GM06990 (cell line): Measurements from ENCODE around the gene ARL15.

Experiments used
- DNase-seq: peaks from one replicate; pipeline ENCODE4 v3.0.0-alpha.2; 2011; ENCODE audit not compliant: insufficient read length; ENCODE audit errors: extremely low read depth
- H3K27me3 ChIP-seq: replicated peaks from 2 replicates; pipeline ENCODE4 v1.6.0; 2011; ENCODE audit warnings: low read length; ENCODE audit not compliant: control insufficient read depth, insufficient read depth
- H3K36me3 ChIP-seq: 2 replicates; pipeline ENCODE4 v1.5.1; 2011; ENCODE audit warnings: low read length; ENCODE audit not compliant: control insufficient read depth, insufficient read depth
- H3K4me3 ChIP-seq: replicated peaks from 2 replicates; pipeline ENCODE4 v1.5.1; 2011; ENCODE audit warnings: low read depth, mild to moderate bottlenecking, control low read depth, low read length
- CTCF ChIP-seq: IDR thresholded peaks from 2 replicates; pipeline ENCODE4 v1.5.1; 2011; ENCODE audit warnings: low read length, control low read depth, mild to moderate bottlenecking, inconsistent platforms; ENCODE audit not compliant: insufficient read depth, poor library complexity, severe bottlenecking

Gene ARL15

GRCh38 chr5:54091307-54092130 is 218.9 kb downstream of the ARL15 start:
- DNase-seq, result no peak
- no peak for TF ChIP-seq CTCF
- Histone ChIP-seq H3K36me3 (no peaks in the 10 kb centered on the region), H3K27me3 (no peaks in the 10 kb centered on the region), H3K4me3 (no peak overlapping the region)

GRCh38 chr5:54090495-54091120 is 219.8 kb downstream of the ARL15 start:
- H3K27me3 ChIP-seq, result no peaks in the 10 kb centered on the region
- no peak for TF ChIP-seq CTCF
- no peak overlapping the region for H3K4me3 ChIP-seq
- no peaks in the 10 kb centered on the region for H3K36me3 ChIP-seq
- DNase-seq, result no peak

DNA sequence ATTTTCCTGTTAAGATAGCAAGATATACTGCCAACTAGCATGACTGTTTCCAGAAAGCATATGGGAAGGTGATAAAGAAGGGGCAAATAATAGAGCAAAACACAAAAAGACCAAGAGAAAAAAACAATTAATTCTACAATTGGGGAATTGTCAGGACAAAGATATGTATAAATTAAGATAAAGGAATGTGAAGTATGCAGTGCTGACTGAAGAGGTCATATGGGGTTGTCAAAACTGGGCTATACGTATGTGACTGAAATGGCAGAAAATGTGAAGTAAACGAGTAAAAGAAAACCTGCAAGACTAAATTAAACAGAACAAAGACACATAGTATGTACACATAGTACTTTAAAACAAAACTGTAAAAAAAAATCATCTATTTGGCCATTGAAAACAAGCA is 222.3 kb downstream of the ARL15 start:
- DNase-seq, result no peak
- no peak for TF ChIP-seq CTCF
- H3K36me3 ChIP-seq, result no peaks in the 10 kb centered on the region
- H3K27me3 ChIP-seq, result no peaks in the 10 kb centered on the region
- no peak overlapping the region for H3K4me3 ChIP-seq

DNA sequence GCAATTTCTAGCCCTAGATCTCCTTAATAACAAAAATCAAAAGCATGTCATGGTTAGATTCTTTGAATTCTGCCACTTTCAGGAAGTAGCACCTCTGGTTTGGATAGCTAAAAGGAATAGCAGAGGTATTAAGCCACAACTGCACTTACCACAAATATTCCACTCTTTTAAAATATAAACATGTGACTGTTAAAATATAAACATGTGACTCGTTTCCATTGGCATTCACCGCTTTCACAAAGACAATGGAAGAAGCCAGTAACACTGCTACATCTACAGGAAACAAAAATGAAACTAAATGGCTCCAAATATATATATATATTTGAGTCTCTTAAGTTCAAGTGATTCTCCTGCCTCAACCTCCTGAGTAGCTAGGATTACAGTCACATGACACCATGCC is 222.9 kb downstream of the ARL15 start:
- H3K4me3 ChIP-seq, result no peak overlapping the region
- no peak for DNase-seq
- H3K36me3 ChIP-seq, result no peaks in the 10 kb centered on the region
- TF ChIP-seq CTCF, result no peak
- no peaks in the 10 kb centered on the region for H3K27me3 ChIP-seq

DNA sequence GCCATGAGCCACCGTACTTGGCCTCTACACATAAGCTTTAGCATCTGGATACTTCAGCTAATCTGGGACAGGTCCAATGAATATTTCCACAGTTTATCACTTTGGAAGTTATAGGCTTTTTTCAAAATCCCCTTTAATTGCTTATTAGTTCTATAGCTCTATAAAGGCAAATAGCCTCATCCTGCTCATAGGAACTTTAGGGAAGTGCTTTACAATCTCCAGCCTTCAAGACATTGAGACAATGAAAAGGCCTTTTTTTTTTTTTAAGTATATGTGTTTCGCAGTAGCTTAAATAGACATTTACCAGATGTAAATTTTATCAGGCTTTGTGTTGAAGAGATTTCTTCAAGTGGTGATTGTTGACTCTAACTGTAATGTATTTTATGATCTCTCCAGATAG is 224.2 kb downstream of the ARL15 start:
- TF ChIP-seq CTCF, result no peak
- Histone ChIP-seq H3K36me3 (no peaks in the 10 kb centered on the region), H3K4me3 (no peak overlapping the region), H3K27me3 (no peaks in the 10 kb centered on the region)
- no peak for DNase-seq
